A549 (cell line): Measurements from ENCODE around the gene CCDC138. TPM values are rescaled to one million over a fixed set of nuclear protein-coding genes. Genes with fewer than 3 reads are reported as not detected.

Experiments
- ATAC-seq, 2 experiments: fragments of 200-7000 bp in 1 of 2; fragments of >200 bp in 1 of 2; cut with Nextera tagmentation in 1 of 2; cut with Tn5 transposase in 1 of 2; 3 replicates each; pipeline versions ENCODE4 v1.8.0 to v1.9.1; 2018 to 2020; ENCODE audit warnings: mild to moderate bottlenecking in 1 of 2, moderate library complexity in 1 of 2
- CTCF ChIA-PET: fragments of 300-600 bp; sonication (Branson Sonifier 250); formaldehyde crosslinking; extraction: SDS; loops from one replicate; lab custom pipeline; 2021; ENCODE audit warnings: antibody characterized with exemption, inconsistent platforms; lab: Yijun Ruan, JAX
- POLR2A ChIA-PET: fragments of 350-600 bp; formaldehyde crosslinking; extraction: SDS; loops from one replicate; lab custom pipeline; 2021; ENCODE audit warnings: antibody characterized with exemption, inconsistent platforms; lab: Yijun Ruan, JAX
- DNase-seq, 2 experiments: peaks; one replicate each; pipeline versions ENCODE4 v3.0.0 to v3.0.0-alpha.2; 2011 to 2016; ENCODE audit warnings: low read depth in 1 of 2, low spot score in 1 of 2
- FAIRE-seq: peaks from 2 replicates; lab custom pipeline; 2011; peaks lifted over from hg19 to GRCh38; lab: Jason Lieb, UNC
- H3K27ac ChIP-seq, 2 experiments: fragments of >200 bp; sonication (Bioruptor Twin); formaldehyde crosslinking; 3 replicates each; pipeline ENCODE4 v1.5.1; 2016 to 2017
- H3K4me1 ChIP-seq: fragments of >200 bp; sonication (Bioruptor Twin); formaldehyde crosslinking; 3 replicates; pipeline ENCODE4 v1.6.1; 2016
- H3K4me2 ChIP-seq: fragments of >200 bp; sonication (Bioruptor Twin); formaldehyde crosslinking; 3 replicates; pipeline ENCODE4 v1.6.1; 2016
- H3K4me3 ChIP-seq: fragments of >200 bp; sonication (Bioruptor Twin); formaldehyde crosslinking; 3 replicates; pipeline ENCODE4 v1.5.1; 2016
- H3K9me3 ChIP-seq: fragments of >200 bp; sonication (Bioruptor Twin); formaldehyde crosslinking; 3 replicates; pipeline ENCODE4 v1.6.1; 2016
- BCL3 ChIP-seq: fragments of >200 bp; sonication (Bioruptor Twin); formaldehyde crosslinking; IDR thresholded peaks from 3 replicates; pipeline ENCODE4 v1.6.1; 2016
- CHD4 ChIP-seq: fragments of 200-600 bp; sonication (generic); IDR thresholded peaks from 2 replicates; pipeline ENCODE4 v1.6.1; 2016; ENCODE audit warnings: antibody characterized with exemption, mild to moderate bottlenecking, borderline replicate concordance
- ELK1 ChIP-seq: fragments of 150-350 bp; IDR thresholded peaks from 2 replicates; pipeline ENCODE4 v1.6.1; 2014; ENCODE audit warnings: low read depth, mild to moderate bottlenecking, low read length
- FOXS1 ChIP-seq: fragments of 250-450 bp; sonication (Bioruptor Pico); IDR thresholded peaks from 2 replicates; pipeline ENCODE4 v1.5.0; 2020; ENCODE audit warnings: mild to moderate bottlenecking, moderate library complexity
- HEYL ChIP-seq: fragments of 250-450 bp; sonication (Bioruptor Pico); IDR thresholded peaks from 2 replicates; pipeline ENCODE4 v1.8.0; 2021; ENCODE audit warnings: mild to moderate bottlenecking, moderate library complexity
- HOXB13 ChIP-seq: fragments of 250-450 bp; sonication (Bioruptor Pico); IDR thresholded peaks from 2 replicates; pipeline ENCODE4 v1.5.0; 2020; ENCODE audit warnings: low read depth, mild to moderate bottlenecking, moderate library complexity
- HOXB5 ChIP-seq: fragments of 250-450 bp; sonication (Bioruptor Pico); IDR thresholded peaks from 2 replicates; pipeline ENCODE4 v1.5.0; 2020; ENCODE audit warnings: mild to moderate bottlenecking, moderate library complexity
- JUN ChIP-seq, 2 experiments: fragments of >200 bp; sonication (Bioruptor Twin); formaldehyde crosslinking; IDR thresholded peaks; 2 replicates in 1 of 2; 3 replicates in 1 of 2; pipeline ENCODE4 v1.6.1; 2016 to 2017
- KDM5A ChIP-seq: fragments of 200-600 bp; sonication (generic); IDR thresholded peaks from 2 replicates; pipeline ENCODE4 v1.6.1; 2016; ENCODE audit warnings: antibody characterized with exemption, mild to moderate bottlenecking
- MAFK ChIP-seq: fragments of 450-650 bp; IDR thresholded peaks from 2 replicates; pipeline ENCODE4 v1.6.1; 2014; ENCODE audit not compliant: partially characterized antibody
- MAX ChIP-seq: IDR thresholded peaks from 2 replicates; pipeline ENCODE4 v1.6.1; 2012
- NR3C1 ChIP-seq: fragments of >200 bp; sonication (Bioruptor Twin); formaldehyde crosslinking; IDR thresholded peaks from 3 replicates; pipeline ENCODE4 v1.6.1; 2017
- PHF8 ChIP-seq: fragments of 200-600 bp; sonication (generic); IDR thresholded peaks from 2 replicates; pipeline ENCODE4 v1.6.1; 2016; ENCODE audit warnings: low read depth, mild to moderate bottlenecking, antibody characterized with exemption, moderate library complexity, borderline replicate concordance
- POLR2A ChIP-seq: IDR thresholded peaks from 2 replicates; pipeline ENCODE4 v1.6.1; 2012; ENCODE audit warnings: mild to moderate bottlenecking, low read length
- POLR2AphosphoS2 ChIP-seq: conservative IDR thresholded peaks from 2 replicates; pipeline ENCODE4 v1.6.1; 2012; ENCODE audit warnings: low read length, improper control_type of control experiment, inconsistent platforms
- RCOR1 ChIP-seq: fragments of 150-350 bp; IDR thresholded peaks from 2 replicates; pipeline ENCODE4 v1.6.1; 2014; ENCODE audit warnings: antibody characterized with exemption, low read length, low read depth
- RFX5 ChIP-seq: fragments of 450-650 bp; IDR thresholded peaks from 2 replicates; pipeline ENCODE4 v1.7.1; 2014; ENCODE audit warnings: antibody characterized with exemption, mild to moderate bottlenecking, moderate library complexity
- SREBF2 ChIP-seq: fragments of 450-650 bp; IDR thresholded peaks from 2 replicates; pipeline ENCODE4 v1.6.1; 2014; ENCODE audit warnings: mild to moderate bottlenecking, moderate library complexity
- TFCP2L1 ChIP-seq: fragments of 250-450 bp; sonication (Bioruptor Pico); IDR thresholded peaks from 2 replicates; pipeline ENCODE4 v1.5.0; 2021; ENCODE audit warnings: mild to moderate bottlenecking
- ZSCAN20 ChIP-seq: fragments of 250-450 bp; sonication (Bioruptor Pico); IDR thresholded peaks from 2 replicates; pipeline ENCODE4 v1.8.0; 2022; ENCODE audit warnings: mild to moderate bottlenecking, moderate library complexity
- WGBS: methylation state at CpG from one replicate; pipeline ENCODE4 v1.1.6; 2017; ENCODE audit errors: missing lambda C conversion rate; 5-methylcytosine and 5-hydroxymethylcytosine counted together
- polyA plus RNA-seq, 4 experiments: library from polyadenylated mRNA; depleted of rRNA in 3 of 4; stranded (reverse); fragments of >200 nt; fragmentation: RNase III in 1 of 4; extraction: RNeasy Plus Mini Kit Qiagen cat#74134 plus additional on column Dnase treatment in 1 of 4; gene quantifications; 2 replicates in 3 of 4; 3 replicates in 1 of 4; pipeline ENCODE4 v1.2.3, GENCODE V29; 2011 to 2017

CCDC138 gene
- polyA plus RNA-seq, 2 of the 4 experiments (the other 2 are of a cell fraction) = 9.7 to 13.0 TPM

GRCh38 chr2:108911401-108911800 lies 124.8 kb downstream of the CCDC138 start (continued):
- no peak for TF ChIP-seq TFCP2L1

GRCh38 chr2:108911807-108912628 lies 125.4 kb downstream of the CCDC138 start:
- H3K4me2 ChIP-seq = no peak overlapping the region
- POLR2A ChIA-PET = no interaction called here
- CTCF ChIA-PET = interaction anchor here (1.3 to 10.0 kb wide), 2 partner anchors 17 to 33 kb away, joined by 3 to 74 read pairs; no protein-coding TSS in a partner anchor
- no peak for DNase-seq
- H3K9me3 ChIP-seq = no peaks in the 10 kb centered on the region
- 60% methylated on average over 18 of the region's 21 CpGs for WGBS
- no peaks in the 10 kb centered on the region for H3K4me1 ChIP-seq
- no peak overlapping the region for H3K4me3 ChIP-seq
- TF ChIP-seq POLR2A = no peak
- TF ChIP-seq MAFK = peak; percentile 80
- no peak for TF ChIP-seq RFX5
- no peak for TF ChIP-seq PHF8
- no peak for TF ChIP-seq SREBF2
- TF ChIP-seq KDM5A = no peak
- no peak for TF ChIP-seq JUN (IDR thresholded peaks at IDR 0.05)
- TF ChIP-seq TFCP2L1 = no peak
- TF ChIP-seq, all 56 proteins: peak for 1
- FAIRE-seq = no peak
- no peak for ATAC-seq
- H3K27ac ChIP-seq = no peak overlapping the region

- Histone ChIP-seq H3K4me3 (no peak overlapping the region), H3K9me3 (no peaks in the 10 kb centered on the region), H3K4me1 (no peaks in the 10 kb centered on the region), H3K27ac (no peak overlapping the region), H3K4me2 (no peak overlapping the region)
- TF ChIP-seq HOXB5 = no peak
- no peak for TF ChIP-seq TFCP2L1
- no peak for TF ChIP-seq POLR2AphosphoS2
- TF ChIP-seq HEYL = no peak
- no peak for TF ChIP-seq HOXB13 (CRISPR knock-in tag)
- no peak for TF ChIP-seq CHD4
- no peak for TF ChIP-seq JUN (IDR thresholded peaks at IDR 0.05)
- TF ChIP-seq FOXS1 (CRISPR knock-in tag) = no peak
- TF ChIP-seq BCL3 = no peak
- no peak for TF ChIP-seq RCOR1
- ATAC-seq = no peak
- no peak for DNase-seq
- ChIA-PET CTCF (interaction anchor here (10.0 kb wide), 1 partner anchor 16 kb away, joined by 74 read pairs; no protein-coding TSS in a partner anchor), POLR2A (no interaction called here)
- no peak for FAIRE-seq
- 56% methylated on average over 5 of the region's 5 CpGs for WGBS
These were observed 126.0 kb downstream of the CCDC138 start for GRCh38 chr2:108912629-108912902.

- ATAC-seq = peak in 1 of 2 experiments; percentile 25; a peak in 1 of 6 replicates
- 50% methylated on average over 15 of the region's 15 CpGs for WGBS
- TF ChIP-seq MAX (no peak), ZSCAN20 (no peak), NR3C1 (no peak), ELK1 (no peak)
- TF ChIP-seq, all 56 proteins: peak for 0
- Histone ChIP-seq H3K4me3 (no peak overlapping the region), H3K4me2 (no peak overlapping the region), H3K27ac (no peak overlapping the region), H3K9me3 (no peaks in the 10 kb centered on the region), H3K4me1 (no peaks in the 10 kb centered on the region)
- ChIA-PET POLR2A (no interaction called here), CTCF (interaction anchor here (0.6 to 10.0 kb wide), 3 partner anchors 12 to 700 kb away, joined by 3 to 74 read pairs (median 3); no protein-coding TSS in a partner anchor)
- DNase-seq = no peak
- no peak for FAIRE-seq
These were observed 129.7 kb downstream of the CCDC138 start for GRCh38 chr2:108916122-108916795.
